ENCODE data around the gene USB1. TPM values are rescaled to one million over a fixed set of nuclear protein-coding genes. Genes with fewer than 3 reads are reported as not detected.
"Not testable (repeated sequence)": the region's sequence is repeated elsewhere in the genome, so short reads cannot be mapped to it uniquely, and the experiment has no call there.

The USB1 gene
- total and polyA plus RNA-seq, 4 donors = 14.7 to 72.7 (median 38.7) TPM

GRCh38 chr16:57977418-57978069 is 23.7 kb upstream of the USB1 start:
- H3K9ac ChIP-seq (ENCODE audit: insufficient read depth in 1 of 2, low read length in 2 of 2) = no peak overlapping the region
- H3K27ac ChIP-seq (ENCODE audit: low read depth in 1 of 2, low read length in 1 of 2) = no peak overlapping the region
- no peaks in the 10 kb centered on the region for H3K27me3 ChIP-seq (ENCODE audit: control insufficient read depth in 3 of 3, insufficient read depth in 3 of 3, low read length in 2 of 3)
- H3K9me3 ChIP-seq (ENCODE audit: control insufficient read depth in 4 of 4, insufficient read depth in 3 of 4, low read length in 3 of 4) = no peaks in the 10 kb centered on the region
- 88 to 89% methylated on average over 12 of the region's 12 CpGs for WGBS, 2 donors
- no peaks in the 10 kb centered on the region for H3K36me3 ChIP-seq (ENCODE audit: control insufficient read depth in 4 of 4, insufficient read depth in 4 of 4, low read length in 4 of 4)
- no peak for ATAC-seq (ENCODE audit: insufficient read depth, low FRiP score)
- no peak for DNase-seq
- peaks cover 0 to 7% (median 0%) of the 10 kb centered on the region in 5 donors for H3K4me1 ChIP-seq (ENCODE audit: control insufficient read depth in 5 of 5, insufficient read depth in 5 of 5, low read length in 5 of 5)
- TF ChIP-seq CTCF (IDR thresholded peaks at IDR 0.05; ENCODE audit: control extremely low read depth, extremely low read depth) = no peak
- no peak overlapping the region for H3K4me3 ChIP-seq

DNA sequence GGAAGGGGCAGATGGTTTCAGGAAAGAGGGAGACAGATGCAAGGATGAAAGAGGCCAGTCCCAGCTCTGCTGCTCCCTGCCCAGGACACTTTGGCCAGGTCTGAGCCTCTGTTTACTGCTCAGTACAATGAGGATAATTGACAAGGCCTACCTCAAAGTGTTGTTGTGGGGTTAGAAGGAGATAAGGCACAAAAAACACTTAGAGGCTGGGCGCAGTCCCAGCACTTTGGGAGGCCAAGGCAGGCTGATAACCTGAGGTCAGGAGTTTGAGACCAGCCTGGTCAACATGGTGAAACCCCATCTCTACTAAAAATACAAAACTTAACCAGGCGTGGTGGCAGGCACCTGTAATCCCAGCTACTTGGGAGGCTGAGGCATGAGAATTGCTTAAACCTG is 23.1 kb upstream of the USB1 start:
- not testable (repeated sequence) for H3K4me1 ChIP-seq (ENCODE audit: control insufficient read depth in 5 of 5, insufficient read depth in 5 of 5, low read length in 5 of 5); H3K36me3 ChIP-seq (ENCODE audit: control insufficient read depth in 4 of 4, insufficient read depth in 4 of 4, low read length in 4 of 4); H3K27me3 ChIP-seq (ENCODE audit: control insufficient read depth in 3 of 3, insufficient read depth in 3 of 3, low read length in 2 of 3); H3K9ac ChIP-seq (ENCODE audit: insufficient read depth in 1 of 2, low read length in 2 of 2); H3K4me3 ChIP-seq; H3K27ac ChIP-seq (ENCODE audit: low read depth in 1 of 2, low read length in 1 of 2); DNase-seq; ATAC-seq (ENCODE audit: insufficient read depth, low FRiP score); H3K9me3 ChIP-seq (ENCODE audit: control insufficient read depth in 4 of 4, insufficient read depth in 3 of 4, low read length in 3 of 4)
- WGBS, 2 donors = 95 to 98% methylated on average over 2 of the region's 2 CpGs

DNA sequence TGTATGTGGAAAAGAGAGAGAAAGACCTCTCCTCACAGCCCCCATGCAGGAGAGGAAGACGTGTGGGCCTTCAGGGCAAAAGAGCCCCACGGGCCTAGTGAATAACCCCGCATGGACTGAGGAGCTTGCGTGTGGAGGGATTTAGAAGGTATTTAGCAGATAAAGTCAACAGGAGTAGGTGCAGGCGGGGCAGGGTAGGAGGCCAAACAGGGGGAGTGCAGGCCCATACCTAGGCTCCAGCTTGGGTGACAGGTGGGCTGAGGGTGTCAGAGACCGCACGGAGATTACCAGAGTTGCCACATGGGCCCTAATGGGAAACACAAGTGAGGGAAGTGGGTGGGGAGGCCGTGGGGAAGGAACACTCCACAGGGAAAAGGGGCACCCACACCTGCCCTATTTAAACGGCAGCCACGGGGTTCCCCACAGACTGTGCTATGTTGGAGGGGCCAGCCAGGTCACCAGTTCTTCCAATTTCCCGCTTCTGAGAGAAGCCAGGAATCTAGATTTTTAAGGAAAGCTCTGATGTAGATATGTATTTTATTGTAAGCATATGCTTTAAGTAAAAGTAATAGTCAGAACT is 22.1 kb upstream of the USB1 start:
- no peaks in the 10 kb centered on the region for H3K9me3 ChIP-seq (ENCODE audit: control insufficient read depth in 4 of 4, insufficient read depth in 3 of 4, low read length in 3 of 4)
- 87 to 89% methylated on average over 11 of the region's 11 CpGs for WGBS, 2 donors
- H3K4me3 ChIP-seq = no peak overlapping the region
- no peak overlapping the region for H3K27ac ChIP-seq (ENCODE audit: low read depth in 1 of 2, low read length in 1 of 2)
- no peak for DNase-seq
- no peak overlapping the region for H3K9ac ChIP-seq (ENCODE audit: insufficient read depth in 1 of 2, low read length in 2 of 2)
- TF ChIP-seq CTCF (IDR thresholded peaks at IDR 0.05; ENCODE audit: control extremely low read depth, extremely low read depth) = no peak
- peaks cover 0 to 10% (median 0%) of the 10 kb centered on the region in 5 donors for H3K4me1 ChIP-seq (ENCODE audit: control insufficient read depth in 5 of 5, insufficient read depth in 5 of 5, low read length in 5 of 5)
- ATAC-seq (ENCODE audit: insufficient read depth, low FRiP score) = no peak
- H3K36me3 ChIP-seq (ENCODE audit: control insufficient read depth in 4 of 4, insufficient read depth in 4 of 4, low read length in 4 of 4) = no peaks in the 10 kb centered on the region
- peaks cover 0 to 1% (median under 1%) of the 10 kb centered on the region in 3 donors for H3K27me3 ChIP-seq (ENCODE audit: control insufficient read depth in 3 of 3, insufficient read depth in 3 of 3, low read length in 2 of 3)

GRCh38 chr16:57981636-57982035 is 19.6 kb upstream of the USB1 start:
- TF ChIP-seq CTCF (IDR thresholded peaks at IDR 0.05; ENCODE audit: control extremely low read depth, extremely low read depth) = no peak
- Histone ChIP-seq H3K4me1 (ENCODE audit: control insufficient read depth in 5 of 5, insufficient read depth in 5 of 5, low read length in 5 of 5) (peaks cover 0 to 10% (median 0%) of the 10 kb centered on the region in 5 donors), H3K4me3 (no peak overlapping the region), H3K27ac (ENCODE audit: low read depth in 1 of 2, low read length in 1 of 2) (no peak overlapping the region), H3K9me3 (ENCODE audit: control insufficient read depth in 4 of 4, insufficient read depth in 3 of 4, low read length in 3 of 4) (no peaks in the 10 kb centered on the region), H3K36me3 (ENCODE audit: control insufficient read depth in 4 of 4, insufficient read depth in 4 of 4, low read length in 4 of 4) (no peaks in the 10 kb centered on the region), H3K27me3 (ENCODE audit: control insufficient read depth in 3 of 3, insufficient read depth in 3 of 3, low read length in 2 of 3) (peaks cover 0 to 17% (median 5%) of the 10 kb centered on the region in 3 donors), H3K9ac (ENCODE audit: insufficient read depth in 1 of 2, low read length in 2 of 2) (no peak overlapping the region)
- 92 to 93% methylated on average over 7 of the region's 7 CpGs for WGBS, 2 donors
- DNase-seq (no peak), ATAC-seq (ENCODE audit: insufficient read depth, low FRiP score) (no peak)
